Ammon's horn (tissue), 1 donor: ENCODE data around the gene TMC8.

ENCODE experiments used
- DNase-seq: peaks from one replicate; pipeline ENCODE4 v3.0.0-alpha.2; 2016; ENCODE audit warnings: low spot score

TMC8 gene

GRCh38 chr17:78180083-78180482 lies 49.5 kb downstream of the TMC8 start:
- DNase-seq: no peak

- DNase-seq: no peak
Measured at GRCh38 chr17:78180508-78180907, 49.9 kb downstream of the TMC8 start.

DNA sequence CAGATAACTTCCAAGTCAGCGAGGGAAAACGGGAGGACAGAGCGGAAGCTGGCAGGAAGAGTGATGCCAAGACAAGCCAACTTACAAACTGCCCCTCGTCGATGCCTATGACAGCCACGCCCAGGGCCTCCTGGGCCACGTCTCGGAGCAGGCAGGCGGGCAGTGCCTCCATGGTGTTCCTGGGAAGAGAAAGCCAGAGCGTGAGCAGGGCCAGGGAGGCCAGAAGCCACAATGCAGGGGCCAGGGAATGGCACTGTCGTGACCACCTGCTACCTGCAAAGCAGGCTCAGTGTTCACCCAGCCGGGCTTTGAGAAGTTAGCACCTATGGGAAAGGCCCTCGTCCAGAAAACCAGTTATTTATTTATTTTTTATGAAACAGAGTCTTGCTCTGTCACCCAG lies 51.9 kb downstream of the TMC8 start:
- DNase-seq: no peak

DNA sequence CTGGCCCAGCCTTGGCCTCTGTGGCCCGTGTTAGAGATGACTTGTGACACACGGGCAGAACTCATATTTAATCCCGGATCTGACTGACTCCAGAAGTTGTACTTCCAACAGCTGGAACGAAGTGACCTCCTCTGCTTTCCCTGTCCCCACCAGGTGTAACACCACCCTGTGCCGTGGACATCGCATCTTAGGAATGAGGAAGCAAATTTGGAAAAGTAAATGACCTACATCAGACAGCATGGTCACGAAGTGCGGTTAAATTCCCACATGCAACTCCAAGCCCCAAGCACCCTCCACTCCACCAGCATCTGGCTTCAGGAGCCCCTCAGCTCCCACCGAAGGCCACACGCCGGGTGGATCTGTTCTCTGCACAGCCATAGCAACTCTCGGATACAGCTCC lies 53.3 kb downstream of the TMC8 start:
- DNase-seq: no peak

GRCh38 chr17:78184351-78184750 lies 53.8 kb downstream of the TMC8 start:
- DNase-seq: no peak

- DNase-seq: no peak
Measured at GRCh38 chr17:78184868-78185267, 54.3 kb downstream of the TMC8 start.

DNA sequence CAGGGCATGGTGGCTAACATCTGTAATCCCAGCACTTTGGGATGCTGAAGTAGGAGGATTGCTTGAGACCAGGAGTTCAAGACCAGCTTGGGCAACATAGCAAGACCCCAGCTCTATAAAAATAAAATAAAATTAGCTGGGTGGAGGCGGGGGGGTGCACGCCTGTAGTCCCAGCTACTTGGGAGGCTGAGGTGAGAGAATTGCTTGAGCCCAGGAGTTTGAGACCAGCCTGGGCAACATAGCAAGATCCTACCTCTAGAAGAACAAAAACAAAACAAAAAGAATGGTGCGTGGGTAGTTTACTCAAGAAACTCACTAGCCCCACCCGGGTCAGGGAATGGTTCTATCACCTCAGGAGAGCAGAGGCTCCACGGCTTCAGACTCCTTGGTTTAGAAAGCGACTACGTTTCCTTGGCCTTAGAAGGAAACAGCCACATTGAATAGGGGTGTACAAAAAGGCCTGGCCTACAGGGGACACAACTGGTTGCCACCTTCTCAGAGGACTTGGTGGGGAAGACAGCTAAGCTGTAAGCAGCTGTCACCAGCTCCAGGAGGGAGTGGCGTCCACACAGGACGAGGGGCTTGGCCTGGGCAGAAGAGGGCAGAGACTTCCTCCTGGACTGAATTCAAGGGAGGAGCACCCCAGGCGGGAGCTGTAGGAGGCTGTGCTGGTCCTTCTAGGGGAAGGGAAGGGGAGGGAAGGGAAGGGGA lies 55.6 kb downstream of the TMC8 start:
- no peak for DNase-seq

DNA sequence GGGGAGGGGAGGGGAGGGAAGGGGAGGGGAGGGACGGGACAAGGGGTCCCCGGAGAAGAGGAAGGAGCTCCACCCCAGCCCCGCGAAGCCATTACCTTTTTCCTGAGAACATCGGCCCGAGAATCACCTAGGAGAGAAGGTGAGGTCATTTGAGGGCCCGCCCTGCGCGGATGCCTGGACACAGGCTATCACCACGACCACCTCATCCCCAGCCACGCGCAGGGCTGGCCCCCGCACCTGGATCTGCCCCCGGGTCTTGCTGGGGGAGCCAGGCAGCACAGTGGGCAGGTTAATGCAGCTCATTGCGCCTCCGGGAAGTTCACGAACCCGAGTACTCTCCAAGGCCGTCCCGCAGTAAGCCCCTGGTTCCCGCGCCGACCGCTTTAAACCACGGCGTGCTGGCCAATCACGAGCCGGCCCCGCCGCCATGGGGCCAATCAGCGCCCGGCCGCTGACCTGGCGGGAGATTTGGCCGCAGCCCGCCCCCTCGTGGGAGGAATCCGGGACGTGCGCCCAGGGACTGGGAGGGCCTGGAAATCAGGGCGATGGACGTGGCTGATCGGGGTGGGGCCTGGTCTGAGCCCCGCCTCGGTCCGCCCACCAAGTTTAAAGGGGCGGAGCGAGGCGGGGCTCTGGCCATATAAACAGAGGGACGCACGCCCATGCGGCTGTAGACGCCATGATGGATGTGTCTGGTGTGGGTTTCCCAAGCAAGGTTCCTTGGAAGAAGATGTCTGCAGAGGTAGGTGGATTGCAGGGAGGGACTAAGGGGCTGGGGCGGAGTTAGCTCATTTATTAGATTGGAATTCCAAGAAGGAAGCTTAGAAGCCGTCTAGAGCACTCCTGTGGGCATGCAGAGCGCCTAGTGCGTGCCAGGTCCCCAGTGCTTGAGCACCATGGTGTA lies 56.4 kb downstream of the TMC8 start, which contains the start of the genes AFMID and TK1:
Gene AFMID, plus strand, starts transcription at position 671 of the 904 bp plus-strand sequence. Its CDS starts 9 bp downstream, at position 680.
Gene TK1, minus strand, starts transcription at position 361 of the 904 bp plus-strand sequence. Its CDS starts 58 bp downstream, at position 303.
- peak; percentile 98 for DNase-seq
